K562 (cell line): Measurements from ENCODE around the gene LRRC74B. TPM values are rescaled to one million over a fixed set of nuclear protein-coding genes. Genes with fewer than 3 reads are reported as not detected.

Source experiments
- ATF3 ChIP-seq, 2 experiments: fragments of 450-650 bp in 1 of 2; sonication (generic) in 1 of 2; formaldehyde crosslinking in 1 of 2; IDR thresholded peaks in 1 of 2; conservative IDR thresholded peaks in 1 of 2; 2 replicates each; pipeline versions ENCODE4 v1.6.1 to v1.8.1; 2016 to 2023; ENCODE audit warnings: mild to moderate bottlenecking in 2 of 2, moderate library complexity in 2 of 2, inconsistent platforms in 1 of 2, missing genetic modification reagents in 1 of 2
- CCAR2 ChIP-seq: fragments of 200-400 bp; formaldehyde crosslinking; IDR thresholded peaks from 2 replicates; pipeline ENCODE4 v1.6.1; 2017; ENCODE audit warnings: mild to moderate bottlenecking, low read depth, low read length
- ELF4 ChIP-seq: fragments of 450-650 bp; formaldehyde crosslinking; IDR thresholded peaks from 2 replicates; pipeline ENCODE4 v1.4.0; 2022; ENCODE audit warnings: missing genetic modification characterization
- ETV1 ChIP-seq: fragments of 450-650 bp; conservative IDR thresholded peaks from 2 replicates; pipeline ENCODE4 v1.6.1; 2016; ENCODE audit warnings: missing genetic modification characterization, control low read depth, low read depth, missing compliant biosample characterization
- KDM5B ChIP-seq: fragments of 200-600 bp; sonication (generic); IDR thresholded peaks from 2 replicates; pipeline ENCODE4 v1.6.1; 2012; ENCODE audit warnings: low read depth, mild to moderate bottlenecking, moderate library complexity, low read length, control low read depth, inconsistent platforms; ENCODE audit not compliant: insufficient replicate concordance
- MLX ChIP-seq, 2 experiments: fragments of 450-650 bp in 1 of 2; sonication (generic) in 1 of 2; formaldehyde crosslinking; conservative IDR thresholded peaks; 2 replicates each; pipeline versions ENCODE4 v1.4.0 to v1.8.1; 2020 to 2022; ENCODE audit warnings: mild to moderate bottlenecking in 1 of 2, missing genetic modification reagents in 1 of 2
- MYBL2 ChIP-seq, 2 experiments: fragments of 450-650 bp in 1 of 2; sonication (generic) in 1 of 2; formaldehyde crosslinking in 1 of 2; IDR thresholded peaks; 2 replicates each; pipeline versions ENCODE4 v1.6.1 to v1.8.1; 2017 to 2022; ENCODE audit warnings: borderline replicate concordance in 1 of 2, inconsistent platforms in 1 of 2, low read depth in 1 of 2, mild to moderate bottlenecking in 1 of 2, missing genetic modification reagents in 1 of 2, moderate library complexity in 1 of 2
- REST ChIP-seq, 2 experiments: fragments of 450-650 bp; formaldehyde crosslinking in 1 of 2; IDR thresholded peaks; 2 replicates each; pipeline versions ENCODE4 v1.4.0 to v1.6.1; 2014 to 2020; ENCODE audit warnings: mild to moderate bottlenecking in 2 of 2, borderline replicate concordance in 1 of 2, low read depth in 1 of 2
- SRSF1 ChIP-seq: fragments of 200-400 bp; formaldehyde crosslinking; IDR thresholded peaks from 2 replicates; pipeline ENCODE4 v1.6.1; 2017; ENCODE audit warnings: mild to moderate bottlenecking, low read depth, low read length, moderate library complexity
- THAP7 ChIP-seq: fragments of 250-450 bp; sonication (Bioruptor Pico); IDR thresholded peaks from 2 replicates; pipeline ENCODE4 v1.5.0; 2021
- WHSC1 ChIP-seq: IDR thresholded peaks from one replicate; pipeline ENCODE4 v1.6.1; 2012; ENCODE audit warnings: low read length, control low read depth, inconsistent platforms
- polyA plus RNA-seq, 8 experiments: library from polyadenylated mRNA; depleted of rRNA in 4 of 8; stranded (reverse) in 5 of 8; unstranded in 3 of 8; fragments of >200 nt; fragmentation: Nextera tagmentation in 2 of 8; fragmentation: Illumina TruSeq in 1 of 8; extraction: Ambion mirVana in 2 of 8; extraction: Trizol in 1 of 8; gene quantifications; 2 replicates each; pipeline versions ENCODE4 v1.2.1 to v1.2.3, GENCODE V29; 2011 to 2014; ENCODE audit warnings: inconsistent platforms in 1 of 8, missing spikeins in 1 of 8
- total RNA-seq, 7 experiments: library from RNA; depleted of rRNA in 6 of 7; stranded (reverse); fragments of >200 nt in 6 of 7; fragmentation: Illumina TruSeq in 2 of 7; extraction: Trizol in 2 of 7; gene quantifications; 2 replicates each; pipeline versions ENCODE4 v1.2.1 to v1.2.3, GENCODE V29; 2011 to 2021; ENCODE audit warnings: low replicate concordance in 1 of 7
- TF ChIP-seq, protein P1 (sequence below): fragments of 450-650 bp; formaldehyde crosslinking; IDR thresholded peaks from 2 replicates; pipeline ENCODE4 v1.4.0; 2020; ENCODE audit warnings: mild to moderate bottlenecking, mixed read lengths

LRRC74B gene
- total and polyA plus RNA-seq, 9 of the 15 experiments (the other 6 are each of a cell fraction or from before 2014, with no cell fraction given): not detected

GRCh38 chr22:21013657-21014201, 32.0 kb upstream of the LRRC74B start (continued):
- TF ChIP-seq REST (IDR thresholded peaks at IDR 0.05; ENCODE audit: borderline replicate concordance) (no peak), REST (CRISPR knock-in tag; IDR thresholded peaks at IDR 0.05; ENCODE audit: low read depth) (peak; percentile 87), WHSC1 (peak; percentile 46), KDM5B (peak; percentile 96), ELF4 (peak; percentile 81), CCAR2 (no peak), ATF3 (IDR thresholded peaks at IDR 0.05) (no peak), ATF3 (CRISPR knock-in tag; conservative IDR thresholded peaks at IDR 0.05) (no peak), MYBL2 (IDR thresholded peaks at IDR 0.05; ENCODE audit: low read depth) (no peak), MYBL2 (CRISPR knock-in tag; IDR thresholded peaks at IDR 0.05; ENCODE audit: borderline replicate concordance) (no peak), ETV1 (tag) (0 out of 2 replicates have a peak, but pooled peaks have one; percentile 5), SRSF1 (no peak), MLX (CRISPR knock-in tag; conservative IDR thresholded peaks at IDR 0.05) (0 out of 4 replicates have a peak, but pooled peaks of 1 of the 2 experiments have one; percentile 86), THAP7 (CRISPR knock-in tag) (no peak)
- TF ChIP-seq, protein P1, sequence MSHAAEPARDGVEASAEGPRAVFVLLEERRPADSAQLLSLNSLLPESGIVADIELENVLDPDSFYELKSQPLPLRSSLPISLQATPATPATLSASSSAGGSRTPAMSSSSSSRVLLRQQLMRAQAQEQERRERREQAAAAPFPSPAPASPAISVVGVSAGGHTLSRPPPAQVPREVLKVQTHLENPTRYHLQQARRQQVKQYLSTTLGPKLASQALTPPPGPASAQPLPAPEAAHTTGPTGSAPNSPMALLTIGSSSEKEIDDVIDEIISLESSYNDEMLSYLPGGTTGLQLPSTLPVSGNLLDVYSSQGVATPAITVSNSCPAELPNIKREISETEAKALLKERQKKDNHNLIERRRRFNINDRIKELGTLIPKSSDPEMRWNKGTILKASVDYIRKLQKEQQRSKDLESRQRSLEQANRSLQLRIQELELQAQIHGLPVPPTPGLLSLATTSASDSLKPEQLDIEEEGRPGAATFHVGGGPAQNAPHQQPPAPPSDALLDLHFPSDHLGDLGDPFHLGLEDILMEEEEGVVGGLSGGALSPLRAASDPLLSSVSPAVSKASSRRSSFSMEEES (CRISPR knock-in tag): peak; percentile 41
